ENCODE results near the gene TUBE1.

The TUBE1 gene

DNA sequence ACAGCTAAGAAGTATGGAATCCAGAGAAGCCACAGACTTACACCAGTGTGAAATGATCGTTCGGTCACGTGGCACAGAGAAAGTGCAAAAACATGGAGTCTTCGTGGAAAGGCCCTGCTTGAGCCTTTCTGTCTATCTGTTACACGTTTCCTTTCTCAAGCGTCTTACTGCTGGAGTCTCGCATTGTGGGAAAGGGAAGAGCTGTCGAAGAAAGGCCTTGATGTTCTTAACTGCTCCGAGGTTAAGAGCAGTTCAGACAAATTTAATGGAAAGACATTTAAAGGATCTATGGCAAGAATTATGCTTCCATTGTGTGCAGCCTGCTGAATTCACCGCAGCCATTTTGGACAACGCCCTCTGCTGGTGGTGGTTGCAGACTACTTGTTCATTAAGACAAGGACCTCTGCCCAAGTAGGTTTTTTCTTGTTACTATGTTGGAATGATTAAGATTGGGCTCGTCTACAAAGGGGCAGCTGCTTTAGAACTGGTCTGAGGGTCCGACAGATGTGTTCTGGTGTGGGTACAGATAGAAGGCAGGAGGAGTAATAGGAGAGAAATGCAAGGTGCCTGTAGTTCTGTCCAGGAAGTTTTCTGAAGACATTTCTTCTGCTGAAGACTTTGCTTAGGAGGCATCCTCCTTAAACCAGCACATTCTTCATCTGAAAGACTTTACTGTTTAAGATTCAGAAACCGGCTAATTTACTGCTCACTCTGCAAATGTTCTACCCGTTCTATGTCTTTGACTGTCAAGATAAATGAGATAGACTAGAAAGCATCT lies 58.0 kb downstream of the TUBE1 start:
- Histone ChIP-seq H3K27me3 (ENCODE audit: insufficient read depth, low read length) (no peaks in the 10 kb centered on the region), H2BK120ac (ENCODE audit: insufficient read depth, low read length, poor library complexity) (no peak overlapping the region), H3K4me3 (ENCODE audit: low read depth, low read length) (no peak overlapping the region), H3K4me1 (ENCODE audit: control insufficient read depth in 1 of 2, insufficient read depth in 2 of 2, low read length in 2 of 2) (peaks cover 3 to 4% of the 10 kb centered on the region in 2 experiments), H3K18ac (ENCODE audit: low read length) (no peak overlapping the region), H3K14ac (ENCODE audit: low read length) (no peak overlapping the region), H3K4ac (ENCODE audit: low read depth, low read length) (no peak overlapping the region), H3K4me2 (ENCODE audit: low read length) (no peak overlapping the region), H2BK12ac (ENCODE audit: low read length) (no peak overlapping the region), H3K9ac (ENCODE audit: low read length) (no peak overlapping the region), H3K27ac (ENCODE audit: low read depth, low read length) (no peak overlapping the region), H3K79me2 (ENCODE audit: control insufficient read depth, insufficient read depth, low read length, poor library complexity) (peaks cover 3% of the 10 kb centered on the region), H4K8ac (ENCODE audit: low read depth, low read length) (no peak overlapping the region), H3K36me3 (ENCODE audit: control insufficient read depth in 1 of 2, insufficient read depth in 2 of 2, low read length in 2 of 2) (no peaks in the 10 kb centered on the region), H3K9me3 (ENCODE audit: insufficient read depth, low read depth, low read length) (peaks cover 3% of the 10 kb centered on the region), H3K79me1 (ENCODE audit: low read length) (no peaks in the 10 kb centered on the region), H4K12ac (ENCODE audit: low read depth, low read length) (no peak overlapping the region), H3K23ac (ENCODE audit: low read length) (no peak overlapping the region), H4K91ac (ENCODE audit: low read depth, low read length) (no peak overlapping the region), H2AFZ (ENCODE audit: insufficient read depth, low read length, poor library complexity) (no peak overlapping the region), H2BK5ac (ENCODE audit: low read depth, low read length, poor library complexity) (no peak overlapping the region), H2AK5ac (ENCODE audit: low read length) (no peak overlapping the region)
- DNase-seq = peak; percentile 67 to 86
- WGBS (ENCODE audit: extremely low coverage, insufficient coverage, insufficient read length) = no CpG with 5 or more reads among the region's 15 CpGs

DNA sequence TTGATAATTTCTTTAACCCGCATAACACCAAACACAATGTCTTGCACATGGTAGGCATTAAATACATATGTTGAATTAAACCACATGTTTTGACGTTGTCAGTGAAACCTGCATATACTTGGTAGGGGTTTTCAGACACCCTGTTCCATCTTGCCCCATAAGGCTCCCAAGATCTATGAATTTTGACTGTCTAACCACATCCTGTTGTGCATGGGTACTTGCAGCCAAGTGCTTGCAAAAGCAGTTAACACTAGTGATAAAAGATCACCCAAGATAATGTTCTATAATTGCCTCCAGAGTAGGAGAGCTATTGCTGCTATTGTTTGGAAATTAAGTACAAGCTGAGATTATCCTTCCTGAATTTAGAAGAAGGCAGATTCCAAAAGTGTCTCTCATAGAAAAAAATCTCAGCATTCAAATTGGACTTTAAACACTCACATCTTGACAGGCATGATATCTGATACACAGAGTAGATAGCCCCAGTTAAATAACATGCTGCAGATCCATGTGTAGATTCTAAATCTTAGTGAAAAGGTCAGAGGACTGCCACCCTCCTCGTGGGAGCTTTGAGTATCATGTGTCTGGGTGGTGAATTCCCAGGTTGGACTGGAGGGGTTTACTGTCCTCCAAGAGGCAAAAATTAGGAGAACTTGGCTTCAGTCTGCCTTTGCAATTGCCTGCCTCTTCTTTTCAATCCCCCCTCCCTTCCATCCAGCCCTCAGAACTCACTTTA lies 59.2 kb downstream of the TUBE1 start:
- H2AFZ ChIP-seq (ENCODE audit: insufficient read depth, low read length, poor library complexity) = no peak overlapping the region
- H2BK5ac ChIP-seq (ENCODE audit: low read depth, low read length, poor library complexity) = no peak overlapping the region
- H4K91ac ChIP-seq (ENCODE audit: low read depth, low read length) = no peak overlapping the region
- H3K4me3 ChIP-seq (ENCODE audit: low read depth, low read length) = no peak overlapping the region
- H3K36me3 ChIP-seq (ENCODE audit: control insufficient read depth in 1 of 2, insufficient read depth in 2 of 2, low read length in 2 of 2) = no peaks in the 10 kb centered on the region
- H4K12ac ChIP-seq (ENCODE audit: low read depth, low read length) = no peak overlapping the region
- H2BK120ac ChIP-seq (ENCODE audit: insufficient read depth, low read length, poor library complexity) = no peak overlapping the region
- no peak overlapping the region for H3K9ac ChIP-seq (ENCODE audit: low read length)
- no peak overlapping the region for H2BK12ac ChIP-seq (ENCODE audit: low read length)
- H2AK5ac ChIP-seq (ENCODE audit: low read length) = no peak overlapping the region
- peaks cover 3% of the 10 kb centered on the region for H3K79me2 ChIP-seq (ENCODE audit: control insufficient read depth, insufficient read depth, low read length, poor library complexity)
- H3K23ac ChIP-seq (ENCODE audit: low read length) = no peak overlapping the region
- H3K4me2 ChIP-seq (ENCODE audit: low read length) = no peak overlapping the region
- DNase-seq = no peak
- no peaks in the 10 kb centered on the region for H3K27me3 ChIP-seq (ENCODE audit: insufficient read depth, low read length)
- no peak overlapping the region for H3K18ac ChIP-seq (ENCODE audit: low read length)
- peaks cover 3 to 4% of the 10 kb centered on the region in 2 experiments for H3K4me1 ChIP-seq (ENCODE audit: control insufficient read depth in 1 of 2, insufficient read depth in 2 of 2, low read length in 2 of 2)
- peaks cover 5% of the 10 kb centered on the region for H3K9me3 ChIP-seq (ENCODE audit: insufficient read depth, low read depth, low read length)
- H3K79me1 ChIP-seq (ENCODE audit: low read length) = no peaks in the 10 kb centered on the region
- no peak overlapping the region for H3K4ac ChIP-seq (ENCODE audit: low read depth, low read length)
- no peak overlapping the region for H4K8ac ChIP-seq (ENCODE audit: low read depth, low read length)
- no CpG with 5 or more reads among the region's 3 CpGs for WGBS (ENCODE audit: extremely low coverage, insufficient coverage, insufficient read length)
- no peak overlapping the region for H3K14ac ChIP-seq (ENCODE audit: low read length)
- H3K27ac ChIP-seq (ENCODE audit: low read depth, low read length) = no peak overlapping the region

DNA sequence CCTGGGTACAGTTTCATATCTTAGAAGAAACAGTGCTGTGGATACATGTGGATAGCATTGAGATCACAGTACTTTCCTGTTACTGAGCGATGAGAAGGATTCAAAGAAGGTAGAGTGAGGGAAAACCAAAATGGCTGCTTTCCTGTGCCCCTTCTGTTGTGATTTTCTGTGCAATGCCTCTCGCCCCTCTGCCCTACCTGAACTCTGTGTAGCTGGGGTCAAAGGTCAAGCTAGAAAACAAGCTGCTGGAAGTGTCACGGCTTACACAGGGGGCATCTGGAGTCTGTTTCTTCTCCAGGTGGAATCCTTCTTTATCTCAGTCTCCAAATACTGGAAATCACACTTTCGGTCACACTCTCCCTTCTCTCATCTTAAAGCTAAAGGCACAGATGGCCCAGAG lies 60.3 kb downstream of the TUBE1 start:
- no peak overlapping the region for H3K27ac ChIP-seq (ENCODE audit: low read depth, low read length)
- no peak overlapping the region for H3K23ac ChIP-seq (ENCODE audit: low read length)
- no peak overlapping the region for H2BK12ac ChIP-seq (ENCODE audit: low read length)
- WGBS (ENCODE audit: extremely low coverage, insufficient coverage, insufficient read length) = no CpG with 5 or more reads among the region's 4 CpGs
- no peak overlapping the region for H3K4me3 ChIP-seq (ENCODE audit: low read depth, low read length)
- H2AK5ac ChIP-seq (ENCODE audit: low read length) = no peak overlapping the region
- no peaks in the 10 kb centered on the region for H3K27me3 ChIP-seq (ENCODE audit: insufficient read depth, low read length)
- no peak overlapping the region for H2BK120ac ChIP-seq (ENCODE audit: insufficient read depth, low read length, poor library complexity)
- peaks cover 5% of the 10 kb centered on the region for H3K9me3 ChIP-seq (ENCODE audit: insufficient read depth, low read depth, low read length)
- no peak overlapping the region for H3K4ac ChIP-seq (ENCODE audit: low read depth, low read length)
- no peak for DNase-seq
- H3K36me3 ChIP-seq (ENCODE audit: control insufficient read depth in 1 of 2, insufficient read depth in 2 of 2, low read length in 2 of 2) = no peaks in the 10 kb centered on the region
- H3K18ac ChIP-seq (ENCODE audit: low read length) = no peak overlapping the region
- H2AFZ ChIP-seq (ENCODE audit: insufficient read depth, low read length, poor library complexity) = no peak overlapping the region
- H3K4me2 ChIP-seq (ENCODE audit: low read length) = no peak overlapping the region
- H2BK5ac ChIP-seq (ENCODE audit: low read depth, low read length, poor library complexity) = no peak overlapping the region
- peaks cover 3% of the 10 kb centered on the region for H3K79me2 ChIP-seq (ENCODE audit: control insufficient read depth, insufficient read depth, low read length, poor library complexity)
- H3K79me1 ChIP-seq (ENCODE audit: low read length) = no peaks in the 10 kb centered on the region
- peaks cover 3 to 4% of the 10 kb centered on the region in 2 experiments for H3K4me1 ChIP-seq (ENCODE audit: control insufficient read depth in 1 of 2, insufficient read depth in 2 of 2, low read length in 2 of 2)
- H4K8ac ChIP-seq (ENCODE audit: low read depth, low read length) = no peak overlapping the region
- H3K9ac ChIP-seq (ENCODE audit: low read length) = no peak overlapping the region
- H3K14ac ChIP-seq (ENCODE audit: low read length) = no peak overlapping the region
- H4K12ac ChIP-seq (ENCODE audit: low read depth, low read length) = no peak overlapping the region
- H4K91ac ChIP-seq (ENCODE audit: low read depth, low read length) = no peak overlapping the region

DNA sequence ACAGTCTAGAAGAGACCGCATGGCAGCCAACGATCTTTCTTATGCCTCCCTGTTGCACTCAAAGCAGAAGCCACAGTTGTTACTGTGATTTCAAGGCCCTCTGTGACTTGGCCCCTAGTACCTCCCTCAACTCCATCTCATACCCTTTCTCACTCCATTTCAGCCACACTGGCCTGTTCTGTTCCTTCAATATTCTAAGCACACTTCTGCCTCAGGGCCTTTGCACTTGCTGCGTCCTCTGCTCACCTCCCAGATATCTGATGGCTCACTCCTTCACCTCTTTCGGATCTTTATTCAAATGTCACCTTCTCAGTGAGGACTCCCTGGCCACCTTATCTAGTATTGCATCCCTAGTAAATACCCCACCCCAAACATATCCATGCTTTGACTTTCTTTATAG lies 62.8 kb downstream of the TUBE1 start:
- no peak overlapping the region for H3K4me3 ChIP-seq (ENCODE audit: low read depth, low read length)
- H3K27me3 ChIP-seq (ENCODE audit: insufficient read depth, low read length) = no peaks in the 10 kb centered on the region
- H2AFZ ChIP-seq (ENCODE audit: insufficient read depth, low read length, poor library complexity) = no peak overlapping the region
- H3K79me1 ChIP-seq (ENCODE audit: low read length) = no peaks in the 10 kb centered on the region
- WGBS (ENCODE audit: extremely low coverage, insufficient coverage, insufficient read length) = no CpG with 5 or more reads among the region's 4 CpGs
- H2BK12ac ChIP-seq (ENCODE audit: low read length) = no peak overlapping the region
- peaks cover 3 to 4% of the 10 kb centered on the region in 2 experiments for H3K4me1 ChIP-seq (ENCODE audit: control insufficient read depth in 1 of 2, insufficient read depth in 2 of 2, low read length in 2 of 2)
- no peak overlapping the region for H3K9ac ChIP-seq (ENCODE audit: low read length)
- DNase-seq = no peak
- H3K36me3 ChIP-seq (ENCODE audit: control insufficient read depth in 1 of 2, insufficient read depth in 2 of 2, low read length in 2 of 2) = no peaks in the 10 kb centered on the region
- H4K91ac ChIP-seq (ENCODE audit: low read depth, low read length) = no peak overlapping the region
- H2AK5ac ChIP-seq (ENCODE audit: low read length) = no peak overlapping the region
- no peak overlapping the region for H3K4ac ChIP-seq (ENCODE audit: low read depth, low read length)
- no peak overlapping the region for H3K4me2 ChIP-seq (ENCODE audit: low read length)
- no peak overlapping the region for H2BK120ac ChIP-seq (ENCODE audit: insufficient read depth, low read length, poor library complexity)
- peaks cover 3% of the 10 kb centered on the region for H3K79me2 ChIP-seq (ENCODE audit: control insufficient read depth, insufficient read depth, low read length, poor library complexity)
- H3K23ac ChIP-seq (ENCODE audit: low read length) = no peak overlapping the region
- no peak overlapping the region for H4K12ac ChIP-seq (ENCODE audit: low read depth, low read length)
- H3K27ac ChIP-seq (ENCODE audit: low read depth, low read length) = no peak overlapping the region
- no peak overlapping the region for H2BK5ac ChIP-seq (ENCODE audit: low read depth, low read length, poor library complexity)
- no peak overlapping the region for H3K14ac ChIP-seq (ENCODE audit: low read length)
- peaks cover 5% of the 10 kb centered on the region for H3K9me3 ChIP-seq (ENCODE audit: insufficient read depth, low read depth, low read length)
- H4K8ac ChIP-seq (ENCODE audit: low read depth, low read length) = no peak overlapping the region
- no peak overlapping the region for H3K18ac ChIP-seq (ENCODE audit: low read length)
